HG03575 (cell line): ENCODE data around the gene CST9L.
"Not testable (repeated sequence)": the region's sequence is repeated elsewhere in the genome, so short reads cannot be mapped to it uniquely, and the experiment has no call there.

Experiments
- ATAC-seq: cut with Tn5 transposase; IDR thresholded peaks from one replicate; pipeline ENCODE4 v1.9.1; 2021; ENCODE audit not compliant: unreplicated experiment, insufficient number of reproducible peaks, low FRiP score; ENCODE audit errors: extremely low read depth

Gene CST9L

GRCh38 chr20:23588434-23589403, 20.4 kb upstream of the CST9L start:
- no peak for ATAC-seq

- no peak for ATAC-seq
Measured at GRCh38 chr20:23587631-23588030, 19.3 kb upstream of the CST9L start.

GRCh38 chr20:23586735-23587525, 18.6 kb upstream of the CST9L start:
- no peak for ATAC-seq

- ATAC-seq = no peak
Measured at GRCh38 chr20:23585808-23586734, 17.8 kb upstream of the CST9L start.

- ATAC-seq = no peak
Measured at GRCh38 chr20:23585449-23585807, 17.1 kb upstream of the CST9L start.

GRCh38 chr20:23584434-23585199, 16.3 kb upstream of the CST9L start:
- no peak for ATAC-seq

GRCh38 chr20:23583526-23583925, 15.2 kb upstream of the CST9L start:
- no peak for ATAC-seq

- no peak for ATAC-seq
Measured at GRCh38 chr20:23582293-23582692, 14.0 kb upstream of the CST9L start.

GRCh38 chr20:23581833-23582232, 13.5 kb upstream of the CST9L start:
- ATAC-seq = not testable (repeated sequence)

GRCh38 chr20:23574977-23575376, 6.7 kb upstream of the CST9L start:
- no peak for ATAC-seq

- ATAC-seq = no peak
Measured at GRCh38 chr20:23570178-23570760, 2.0 kb upstream of the CST9L start.

GRCh38 chr20:23569570-23569969, 1.3 kb upstream of the CST9L start:
- no peak for ATAC-seq

GRCh38 chr20:23568971-23569330, 667 bp upstream of the CST9L start:
- no peak for ATAC-seq

- ATAC-seq = no peak
Measured at GRCh38 chr20:23566199-23566932, 1.9 kb downstream of the CST9L start.

GRCh38 chr20:23565503-23566045, 2.7 kb downstream of the CST9L start:
- ATAC-seq = no peak

GRCh38 chr20:23564927-23565326, 3.4 kb downstream of the CST9L start:
- no peak for ATAC-seq

GRCh38 chr20:23562721-23563342, 5.5 kb downstream of the CST9L start:
- ATAC-seq = no peak
